Measurements from ENCODE around the gene ZNF512B. TPM values are rescaled to one million over a fixed set of nuclear protein-coding genes. Genes with fewer than 3 reads are reported as not detected.

ZNF512B gene
- total RNA-seq, 4 donors from 2014 or later = 5.8 to 7.4 (median 6.4) TPM

- Histone ChIP-seq H3K9me3 (no peaks in the 10 kb centered on the region), H3K4me1 (peaks cover 19 to 66% (median 32%) of the 10 kb centered on the region in 4 donors), H3K36me3 (no peaks in the 10 kb centered on the region), H3K4me3 (peak within 1 kb of the TSS; percentile 66 to 100 (median 92)), H3K27ac (peak within 1 kb of the TSS; percentile 90 to 99 (median 94)), H3K27me3 (no peaks in the 10 kb centered on the region)
- peak in 2 of 6 experiments; percentile 1 for TF ChIP-seq CTCF (IDR thresholded peaks at IDR 0.05)
- TF ChIP-seq POLR2A (IDR thresholded peaks at IDR 0.05) = peak; percentile 76 to 83
- peak; percentile 91 to 96 (median 94) for DNase-seq
Observed at GRCh38 chr20:63955827-63956663, 13.7 kb downstream of the ZNF512B start, which contains the start of gene UCKL1. Gene UCKL1 (minus strand): TSS chr20:63956416. CDS start chr20:63956372, 44 bp downstream.

- Histone ChIP-seq H3K4me1 (peaks cover 23 to 73% (median 36%) of the 10 kb centered on the region in 4 donors), H3K4me3 (peak overlapping the region; percentile 66 to 100 (median 92)), H3K27me3 (no peaks in the 10 kb centered on the region), H3K9me3 (no peaks in the 10 kb centered on the region), H3K27ac (peak overlapping the region; percentile 90 to 99 (median 94)), H3K36me3 (no peaks in the 10 kb centered on the region)
- peak in 2 of 3 donors; percentile 57 to 77 for DNase-seq
- TF ChIP-seq CTCF (IDR thresholded peaks at IDR 0.05) = peak; percentile 20 to 46 (median 32)
- no peak for TF ChIP-seq POLR2A (IDR thresholded peaks at IDR 0.05)
Observed at GRCh38 chr20:63955281-63955826, 14.4 kb downstream of the ZNF512B start.

GRCh38 chr20:63953764-63954429, 15.8 kb downstream of the ZNF512B start:
- peak overlapping the region in 1 of 4 donors; percentile 89 for H3K4me3 ChIP-seq
- H3K27me3 ChIP-seq = no peaks in the 10 kb centered on the region
- no peak for DNase-seq
- no peaks in the 10 kb centered on the region for H3K36me3 ChIP-seq
- H3K27ac ChIP-seq = peak overlapping the region; percentile 90 to 99 (median 94)
- no peaks in the 10 kb centered on the region for H3K9me3 ChIP-seq
- no peak for TF ChIP-seq CTCF (IDR thresholded peaks at IDR 0.05)
- no peak for TF ChIP-seq POLR2A (IDR thresholded peaks at IDR 0.05)
- H3K4me1 ChIP-seq = peaks cover 26 to 87% (median 46%) of the 10 kb centered on the region in 4 donors

- Histone ChIP-seq H3K27ac (peak overlapping the region in 2 of 4 donors; percentile 78 to 94), H3K36me3 (no peaks in the 10 kb centered on the region), H3K4me1 (peaks cover 26 to 90% (median 53%) of the 10 kb centered on the region in 4 donors), H3K27me3 (no peaks in the 10 kb centered on the region), H3K4me3 (no peak overlapping the region), H3K9me3 (no peaks in the 10 kb centered on the region)
- DNase-seq = peak in 1 of 3 donors; percentile 74
- TF ChIP-seq POLR2A (IDR thresholded peaks at IDR 0.05) (no peak), CTCF (IDR thresholded peaks at IDR 0.05) (no peak)
Observed at GRCh38 chr20:63952769-63953168, 17.0 kb downstream of the ZNF512B start.

- H3K9me3 ChIP-seq = no peaks in the 10 kb centered on the region
- TF ChIP-seq CTCF (IDR thresholded peaks at IDR 0.05) = no peak
- no peak for TF ChIP-seq POLR2A (IDR thresholded peaks at IDR 0.05)
- H3K27me3 ChIP-seq = no peaks in the 10 kb centered on the region
- no peaks in the 10 kb centered on the region for H3K36me3 ChIP-seq
- H3K4me1 ChIP-seq = peaks cover 26 to 90% (median 54%) of the 10 kb centered on the region in 4 donors
- no peak overlapping the region for H3K4me3 ChIP-seq
- no peak for DNase-seq
- H3K27ac ChIP-seq = peak overlapping the region in 3 of 4 donors; percentile 78 to 94 (median 79)
Observed at GRCh38 chr20:63952210-63952535, 17.6 kb downstream of the ZNF512B start.

Data from Peyer's patch (tissue), 4 donors.